Cardiac fibroblast (primary cell): ENCODE measurements around the gene CD101.

Experiments
- DNase-seq, 2 donors: peaks; one replicate each; pipeline versions ENCODE4 v3.0.0 to v3.0.0-alpha.2; 2010; ENCODE audit warnings: low read depth in 2 of 2
- H3K4me3 ChIP-seq, 2 donors: replicated peaks in 1 of 2; 1 replicate in 1 of 2; 2 replicates in 1 of 2; pipeline ENCODE4 v1.5.1; 2011; ENCODE audit warnings: low read depth in 2 of 2, low read length in 2 of 2, mild to moderate bottlenecking in 2 of 2, moderate library complexity in 1 of 2
- CTCF ChIP-seq: IDR thresholded peaks from one replicate; pipeline ENCODE4 v1.5.1; 2011; ENCODE audit warnings: low read depth, mild to moderate bottlenecking, low read length, inconsistent platforms

CD101 gene

GRCh38 chr1:116990612-116991151, 10.9 kb upstream of the CD101 start:
- peak; percentile 99 for DNase-seq
- no peak for TF ChIP-seq CTCF
- H3K4me3 ChIP-seq = no peak overlapping the region

- DNase-seq = no peak
- TF ChIP-seq CTCF = no peak
- no peak overlapping the region for H3K4me3 ChIP-seq
Measured at GRCh38 chr1:116991171-116991845, 10.3 kb upstream of the CD101 start.

- no peak for DNase-seq
Measured at GRCh38 chr1:116991918-116992317, 9.6 kb upstream of the CD101 start.

GRCh38 chr1:116993286-116993685, 8.3 kb upstream of the CD101 start:
- no peak overlapping the region for H3K4me3 ChIP-seq
- no peak for TF ChIP-seq CTCF
- DNase-seq = no peak

More at GRCh38 chr1:116991918-116992317, 9.6 kb upstream of the CD101 start:
- H3K4me3 ChIP-seq = no peak overlapping the region
- no peak for TF ChIP-seq CTCF

- H3K4me3 ChIP-seq = no peak overlapping the region
- no peak for DNase-seq
- TF ChIP-seq CTCF = no peak
Measured at GRCh38 chr1:116994411-116994810, 7.1 kb upstream of the CD101 start.

GRCh38 chr1:116997066-116997465, 4.5 kb upstream of the CD101 start:
- no peak for TF ChIP-seq CTCF
- H3K4me3 ChIP-seq = no peak overlapping the region
- DNase-seq = peak; percentile 65 to 74
